Suppressor macrophage treated with lipopolysaccharide for 1 hour (primary cell): ENCODE data around the gene ASIC1.

Experiments used
- DNase-seq, 3 donors: peaks; one replicate each; pipeline ENCODE4 v3.0.0-alpha.2; 2020 to 2022

ASIC1 gene

DNA sequence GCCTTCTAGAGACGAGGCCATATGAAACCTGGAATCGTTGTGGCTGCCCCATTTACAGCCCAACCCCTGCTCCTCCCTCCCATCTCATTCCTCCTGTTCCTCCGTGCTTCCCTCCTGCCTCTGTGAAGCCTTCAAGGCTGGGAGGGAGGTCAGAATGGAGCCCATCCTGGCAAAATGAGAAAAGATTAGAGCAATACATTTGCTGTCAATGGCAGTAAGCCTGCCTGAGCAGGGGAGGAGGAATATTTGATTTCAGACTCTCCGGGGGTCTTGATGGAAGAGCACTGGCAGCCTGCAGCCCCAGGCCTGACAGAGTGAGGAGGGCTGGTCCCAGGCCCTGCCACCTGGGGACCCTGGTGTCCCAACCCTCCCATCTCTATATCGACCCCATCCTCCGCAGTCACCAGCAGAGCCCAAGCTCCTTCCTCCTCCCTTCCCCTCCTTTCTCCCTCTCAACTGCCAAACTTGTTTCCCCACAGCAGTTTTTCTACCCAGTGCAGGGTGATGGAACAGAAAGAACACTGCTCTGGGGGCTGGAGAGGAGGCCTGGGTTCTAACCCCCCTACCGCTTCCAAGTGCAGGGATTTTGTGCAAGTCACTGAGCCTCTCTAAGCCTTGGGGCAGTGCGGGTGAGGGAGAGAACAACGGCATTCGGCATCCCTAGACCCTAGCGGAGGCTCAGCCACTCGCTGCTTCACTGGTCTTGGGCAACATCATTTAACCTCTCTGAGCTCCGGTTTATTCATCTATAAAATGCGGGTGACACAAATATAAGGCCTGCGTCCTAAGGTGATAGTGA lies 16.1 kb upstream of the ASIC1 start:
- DNase-seq = no peak

DNA sequence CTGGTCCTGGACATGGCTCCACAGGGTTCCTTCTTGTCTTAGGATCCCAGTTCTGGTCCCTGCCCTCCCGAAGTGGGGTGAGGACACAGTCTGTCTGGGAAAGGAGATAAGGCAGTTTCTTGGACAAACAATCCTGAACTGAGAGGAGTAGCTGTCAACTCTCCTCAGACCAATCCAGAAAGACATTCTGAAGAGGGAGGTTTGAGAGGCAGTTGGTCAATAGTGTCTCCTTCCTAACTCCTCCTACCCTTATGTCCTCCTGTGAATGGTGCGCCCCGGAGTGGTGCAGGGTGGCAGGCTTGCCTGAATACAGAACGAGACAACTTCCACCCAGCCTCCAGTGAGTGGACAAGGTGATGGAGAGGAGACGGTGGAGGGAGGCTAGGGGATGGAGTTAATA lies 15.4 kb upstream of the ASIC1 start:
- no peak for DNase-seq

DNA sequence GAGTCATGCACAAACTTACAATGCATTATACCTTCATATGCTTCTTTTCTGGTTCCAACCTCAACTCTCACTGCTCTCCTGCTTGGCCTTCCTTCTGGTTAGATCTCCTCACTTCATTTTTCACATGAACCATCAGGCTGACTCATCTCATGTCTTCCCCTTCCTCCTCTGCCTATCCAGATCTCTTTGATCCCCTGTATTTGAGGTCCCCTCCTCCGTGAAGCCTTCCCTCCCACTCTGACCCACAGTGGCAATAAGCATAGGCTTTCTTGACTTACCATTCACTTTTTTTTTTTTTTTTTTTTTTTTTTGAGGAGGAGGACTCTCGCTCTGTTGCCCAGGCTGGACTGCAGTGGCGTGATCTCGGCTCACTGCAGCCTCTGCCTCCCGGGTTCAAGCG lies 14.7 kb upstream of the ASIC1 start:
- DNase-seq = no peak

DNA sequence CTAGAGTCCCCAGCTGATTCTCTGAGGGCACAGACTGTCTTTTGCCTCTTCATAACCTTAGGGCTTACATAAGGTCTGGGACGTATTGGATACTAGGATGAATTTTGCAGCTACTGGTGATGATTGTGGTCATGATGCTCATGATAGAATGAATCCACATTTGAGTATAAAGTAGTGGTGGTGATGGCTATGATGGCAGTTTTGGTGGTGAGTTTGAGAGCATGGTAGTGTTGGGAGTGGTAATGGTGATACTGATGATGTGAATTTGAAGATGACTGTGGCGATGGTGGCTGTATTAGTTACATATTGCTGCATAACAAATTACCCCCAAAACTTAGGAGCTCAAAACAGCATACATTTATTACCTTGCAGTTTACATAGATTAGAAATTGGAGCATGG lies 14.1 kb upstream of the ASIC1 start:
- DNase-seq = no peak

DNA sequence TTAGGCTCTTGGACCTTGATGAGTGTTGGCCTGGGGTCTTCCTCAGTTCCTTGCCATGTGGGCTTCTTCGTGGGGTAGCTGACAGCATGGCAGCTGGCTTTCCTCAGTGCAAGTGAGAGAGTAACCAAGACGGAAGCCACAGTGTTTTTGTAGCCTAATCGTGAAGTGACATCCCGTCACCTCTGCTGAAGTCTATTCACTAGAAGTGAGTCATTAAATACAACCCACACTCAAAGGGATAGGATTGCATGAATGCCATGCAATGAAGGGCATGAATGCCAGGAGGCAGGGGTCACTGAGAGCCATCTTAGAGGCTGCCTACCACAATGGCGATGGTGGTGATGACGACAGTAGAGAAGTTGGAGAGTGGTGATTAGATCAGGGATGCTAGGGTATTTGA lies 13.5 kb upstream of the ASIC1 start:
- DNase-seq = peak in 1 of 3 donors; percentile 25

DNA sequence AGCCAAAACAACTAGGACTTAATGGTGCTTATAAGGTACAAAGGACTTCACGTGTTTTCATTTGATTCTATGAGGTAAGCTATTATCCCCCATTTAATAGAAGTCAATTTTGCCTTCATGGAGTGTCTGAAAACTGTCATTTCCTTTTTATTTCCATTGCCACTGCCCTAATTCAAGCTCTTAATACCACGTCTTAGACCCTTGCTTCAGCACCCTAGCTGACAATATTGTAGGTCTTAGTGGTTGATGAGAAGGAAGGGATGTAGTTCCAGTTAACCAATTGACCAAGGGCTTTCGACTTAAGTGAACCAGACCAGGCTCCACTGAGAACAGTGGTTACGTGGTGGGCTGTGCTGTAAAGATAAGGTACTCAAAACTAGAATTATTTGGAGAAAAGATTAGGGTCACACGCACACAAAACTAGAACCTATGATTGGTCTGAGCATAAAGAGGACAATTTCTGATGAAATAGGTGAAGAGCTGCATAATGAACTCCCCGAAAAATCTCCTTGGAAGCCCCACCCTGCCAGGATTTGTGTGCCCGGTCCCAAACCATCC lies 9.6 kb upstream of the ASIC1 start:
- DNase-seq = no peak

DNA sequence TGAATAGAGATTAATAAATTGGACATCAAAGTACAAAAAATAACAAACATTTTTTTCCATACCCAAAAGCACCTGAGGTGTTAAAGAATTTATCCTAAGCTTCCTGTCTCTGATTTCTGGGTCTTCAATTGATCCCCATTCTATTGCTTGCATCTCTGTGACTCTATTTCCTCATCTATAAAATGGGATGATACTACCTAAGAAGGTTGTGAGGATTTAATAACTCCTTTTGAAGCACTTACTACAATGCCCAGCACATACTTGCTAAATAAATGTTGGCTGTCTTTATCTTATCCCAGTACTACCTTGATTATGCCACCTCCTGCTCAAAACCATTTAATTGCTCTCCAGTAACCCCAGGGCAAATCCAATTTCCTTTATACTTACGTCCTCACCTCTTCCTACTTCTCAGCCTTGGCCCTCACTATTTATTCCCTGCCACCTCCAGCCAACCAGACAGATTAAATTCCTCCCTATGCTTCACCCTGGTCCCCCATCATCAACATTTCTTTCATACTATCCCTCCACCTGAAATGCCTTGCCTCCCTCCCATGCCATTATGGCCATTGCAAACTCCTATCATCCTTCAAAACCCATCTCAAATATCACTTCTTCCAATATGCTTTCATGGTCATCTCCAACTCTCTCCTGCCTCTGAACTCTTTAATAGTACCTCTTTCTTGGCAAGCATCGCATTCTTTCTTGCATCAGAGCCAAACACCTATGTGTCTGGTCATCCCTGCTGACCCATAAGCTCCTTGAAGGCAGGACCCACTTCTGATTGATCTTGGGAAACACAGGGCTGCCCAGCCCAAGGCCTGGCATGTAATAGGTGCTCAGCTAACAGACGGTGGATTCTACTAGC lies 7.9 kb upstream of the ASIC1 start:
- DNase-seq = no peak

DNA sequence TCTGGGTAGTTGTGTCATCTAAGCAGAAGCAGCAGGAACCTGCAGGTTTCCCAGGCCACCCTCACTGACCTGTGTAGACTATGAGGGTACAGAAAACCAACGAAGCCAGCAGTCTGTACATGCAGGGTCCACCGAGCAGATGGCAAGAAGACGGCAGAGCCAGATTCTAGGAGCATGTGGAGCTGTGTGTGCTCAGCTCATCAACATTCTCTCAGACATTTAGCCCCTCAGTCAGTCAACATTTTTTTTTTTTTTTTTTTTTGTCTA lies 7.3 kb upstream of the ASIC1 start:
- no peak for DNase-seq

DNA sequence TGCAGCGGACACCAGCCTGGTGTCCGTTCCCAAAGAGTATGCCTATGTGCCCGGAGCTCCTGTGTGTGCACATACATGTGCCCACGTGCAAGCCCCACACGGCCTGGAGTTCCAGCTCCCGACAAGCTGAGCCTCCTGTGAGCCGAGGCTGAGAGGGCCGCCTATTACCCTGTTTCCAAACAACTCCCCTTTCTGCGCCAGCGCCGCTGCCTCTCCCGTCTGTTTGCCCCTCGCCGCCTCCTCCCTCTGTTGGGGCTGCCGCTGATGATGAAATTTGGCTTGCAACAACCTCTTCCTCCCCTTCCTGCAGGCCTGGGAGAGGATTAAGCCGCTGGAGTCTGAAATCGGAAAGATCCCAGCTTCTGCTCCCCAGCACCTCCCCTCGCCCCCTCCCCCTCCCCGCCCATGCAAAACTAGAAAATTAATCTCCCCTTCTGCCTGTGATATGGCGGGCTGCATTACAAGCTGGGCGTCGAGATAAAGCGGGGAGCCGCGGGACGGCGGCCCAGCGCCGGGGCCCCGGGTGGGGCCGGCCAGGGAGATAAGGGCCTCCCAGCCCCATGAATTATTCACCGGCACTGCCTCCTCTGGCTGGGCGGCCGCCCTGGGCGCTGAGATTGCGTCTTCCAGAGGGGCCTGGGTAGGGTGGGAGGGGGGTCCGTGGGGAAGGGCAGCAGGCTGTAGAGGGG lies 6.8 kb upstream of the ASIC1 start:
- peak; percentile 73 to 84 (median 80) for DNase-seq

DNA sequence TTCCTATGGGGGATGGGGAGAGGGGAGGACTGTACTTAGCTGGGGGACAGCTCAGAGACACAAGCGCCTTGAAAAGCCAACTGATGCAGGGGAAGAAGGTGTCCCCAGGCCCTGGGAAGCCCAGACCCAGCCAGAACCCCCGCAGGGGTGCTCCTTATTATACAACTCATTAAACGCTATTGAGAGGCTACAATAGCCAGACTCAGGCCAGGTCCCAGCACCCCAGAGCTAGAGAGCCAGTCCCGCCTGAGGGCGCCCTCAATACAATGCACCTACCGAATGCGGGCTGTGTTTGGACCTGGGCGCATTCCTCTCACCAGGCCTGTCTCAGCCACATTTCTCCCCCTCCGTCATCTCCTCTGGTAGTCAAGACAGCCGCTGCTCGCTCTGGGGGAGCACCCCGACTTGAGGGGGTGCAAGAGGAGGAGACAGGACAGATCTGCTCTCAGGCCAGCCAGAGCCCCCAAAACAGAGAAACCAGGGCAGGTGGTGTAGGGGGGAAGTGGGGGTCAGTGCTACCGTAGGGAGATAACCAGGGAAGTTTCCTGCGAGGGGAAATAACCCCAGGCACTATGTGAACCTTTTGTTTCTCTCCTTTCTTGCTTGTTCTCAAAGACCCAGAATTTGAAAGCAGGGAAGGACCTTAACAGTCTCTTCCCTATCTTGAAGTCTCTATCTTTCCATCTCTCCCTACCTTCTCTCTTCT lies 6.1 kb upstream of the ASIC1 start:
- no peak for DNase-seq

DNA sequence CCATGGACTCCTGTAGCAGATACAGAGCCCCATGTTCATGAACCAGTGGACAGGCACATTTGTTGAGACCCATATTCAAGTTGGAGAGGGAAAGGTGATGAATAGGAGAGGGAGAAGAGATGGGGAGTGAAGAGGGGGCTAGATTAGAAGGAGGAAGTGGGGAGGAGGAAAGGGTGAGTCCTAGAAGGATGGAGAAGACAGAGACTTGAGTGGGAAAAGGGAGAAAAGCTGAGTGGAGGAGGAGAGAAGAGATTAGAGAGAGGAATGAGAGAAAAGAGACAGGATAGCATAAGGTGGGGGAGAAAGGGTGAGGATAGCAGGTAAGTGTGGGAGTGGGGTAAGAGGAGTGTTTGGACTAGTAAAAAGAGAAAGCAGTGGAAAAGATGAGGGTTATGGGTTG lies 4.9 kb upstream of the ASIC1 start:
- no peak for DNase-seq

DNA sequence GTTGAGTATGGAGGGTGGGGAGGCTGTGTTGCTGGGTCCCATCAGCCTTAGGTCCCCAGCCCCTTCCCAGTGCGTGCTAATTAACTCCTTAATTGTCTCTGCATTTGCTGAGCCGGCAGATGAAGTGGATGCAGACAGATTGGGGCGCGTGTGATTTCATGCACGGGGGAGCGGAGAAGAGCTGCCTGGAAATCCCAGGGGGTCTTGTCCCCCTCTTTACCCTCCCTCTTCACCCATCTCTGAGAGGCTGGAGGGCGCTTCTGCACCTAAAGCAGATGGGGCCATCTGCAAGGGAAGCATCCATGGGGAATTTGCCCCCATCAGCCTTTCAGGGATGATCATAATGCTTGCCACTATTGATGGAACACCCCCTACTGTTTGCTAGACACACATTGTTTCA lies 4.4 kb upstream of the ASIC1 start:
- DNase-seq = no peak

DNA sequence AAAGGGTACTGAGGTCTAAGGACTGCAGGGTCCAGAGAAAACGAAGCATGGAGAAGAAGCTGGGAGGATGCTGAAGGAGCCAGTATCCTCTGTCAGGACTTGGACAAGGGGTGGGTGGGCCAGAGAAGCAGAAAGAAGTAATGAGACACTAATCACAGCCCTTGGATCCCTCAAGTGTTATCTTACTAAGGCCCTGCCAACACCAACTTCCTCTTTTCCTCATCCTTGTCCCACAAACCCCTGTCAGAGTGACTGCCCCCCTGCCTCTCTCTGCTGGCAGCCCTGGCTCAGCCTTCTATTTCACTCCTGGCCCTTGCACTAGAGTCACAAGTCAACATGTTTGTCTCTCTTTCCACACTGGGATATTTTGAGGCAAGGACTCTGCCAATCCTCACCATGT lies 3.8 kb upstream of the ASIC1 start:
- DNase-seq = no peak

DNA sequence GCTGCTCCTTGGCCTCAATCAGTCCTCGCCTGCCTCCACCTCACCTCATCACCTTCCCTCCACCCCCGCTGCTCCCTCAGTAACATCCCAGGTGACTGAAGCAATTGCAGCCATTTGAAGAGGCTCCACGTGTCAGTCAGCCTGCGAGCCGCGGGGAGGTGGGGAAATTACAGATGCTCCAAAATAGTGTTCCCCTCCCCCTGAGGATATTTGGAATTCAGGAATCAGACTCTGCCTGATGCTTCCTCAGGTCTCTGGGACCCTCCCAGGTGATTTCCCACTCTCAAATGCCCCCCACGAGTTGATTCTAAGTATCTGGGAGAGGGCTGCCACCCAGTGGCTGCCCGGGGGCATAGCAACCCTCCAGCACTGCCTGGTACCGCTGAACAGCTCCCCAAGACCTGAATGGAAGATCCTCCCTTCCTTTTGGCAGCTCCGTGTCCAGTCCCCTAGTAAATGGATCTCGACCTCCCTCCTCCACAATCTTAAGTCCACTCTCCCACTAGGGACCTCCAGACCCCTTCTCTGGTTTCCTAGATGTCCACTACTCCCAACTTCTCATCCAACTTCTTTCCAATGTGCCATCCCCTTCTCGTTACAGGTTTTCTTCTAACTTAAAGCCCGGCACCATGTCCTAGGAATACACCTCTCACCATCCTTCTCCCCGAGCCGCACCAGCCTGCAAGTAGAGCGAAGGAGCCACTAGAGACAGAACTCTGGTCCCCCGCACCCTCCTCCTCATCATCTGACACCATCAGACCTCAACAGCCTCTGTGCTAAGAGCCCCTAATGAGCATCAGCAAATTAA lies 1.4 kb upstream of the ASIC1 start:
- peak; percentile 50 to 80 (median 72) for DNase-seq

DNA sequence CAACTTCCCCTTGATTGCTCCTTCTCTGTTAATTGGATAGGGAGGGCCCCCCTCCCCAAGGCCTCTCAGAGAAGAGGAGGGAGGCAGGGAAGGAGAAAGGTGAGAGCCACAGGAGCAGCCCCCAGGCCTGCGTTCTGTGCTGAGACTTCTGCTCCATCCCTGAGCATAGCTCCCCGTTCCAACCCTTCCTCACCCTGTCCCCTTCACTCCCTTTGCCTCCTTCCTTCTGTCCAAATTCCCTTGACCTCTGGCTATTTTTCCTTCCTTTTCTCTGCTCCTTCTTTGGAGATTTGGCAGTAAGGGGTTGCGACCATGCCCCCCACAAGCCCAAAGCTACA lies 788 bp upstream of the ASIC1 start:
- no peak for DNase-seq

DNA sequence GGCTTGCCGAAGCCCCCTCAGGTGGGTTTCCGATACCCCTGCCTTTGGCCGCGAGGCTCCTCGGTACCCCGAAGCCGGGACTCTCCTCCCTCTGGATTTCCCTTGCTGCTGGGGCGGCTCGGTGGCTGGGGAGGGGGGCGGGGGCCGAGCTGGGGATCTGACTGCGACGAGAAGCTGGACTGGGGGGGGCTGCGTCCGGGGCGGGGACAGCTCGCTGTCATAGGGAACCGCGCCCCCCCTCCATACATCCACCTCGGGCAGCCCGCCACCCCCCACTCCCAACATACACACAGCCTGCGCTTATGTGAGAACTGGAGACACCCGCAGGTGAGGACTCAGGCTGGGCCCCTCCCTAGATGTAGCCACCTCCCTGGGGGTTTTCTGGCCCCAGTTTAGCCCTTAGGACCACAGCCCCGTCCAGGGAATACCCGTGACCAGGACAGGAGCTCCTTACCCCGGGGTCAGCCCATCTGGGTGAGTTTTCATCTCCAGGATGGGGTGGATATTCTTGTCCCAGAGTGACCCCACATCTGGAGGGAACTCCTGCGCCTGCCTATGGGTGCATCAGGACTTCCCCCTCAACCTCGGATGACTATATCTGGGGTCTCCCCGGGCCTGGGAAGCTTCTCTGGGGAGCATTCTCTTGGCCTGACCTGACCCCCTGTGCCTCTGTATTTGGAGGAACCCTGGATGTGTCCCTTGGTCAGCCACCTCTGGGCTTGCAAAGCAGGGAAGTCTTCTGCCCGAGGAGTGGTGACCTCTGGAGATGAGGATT lies 687 bp downstream of the ASIC1 start:
- DNase-seq = peak in 2 of 3 donors; percentile 51 to 55

DNA sequence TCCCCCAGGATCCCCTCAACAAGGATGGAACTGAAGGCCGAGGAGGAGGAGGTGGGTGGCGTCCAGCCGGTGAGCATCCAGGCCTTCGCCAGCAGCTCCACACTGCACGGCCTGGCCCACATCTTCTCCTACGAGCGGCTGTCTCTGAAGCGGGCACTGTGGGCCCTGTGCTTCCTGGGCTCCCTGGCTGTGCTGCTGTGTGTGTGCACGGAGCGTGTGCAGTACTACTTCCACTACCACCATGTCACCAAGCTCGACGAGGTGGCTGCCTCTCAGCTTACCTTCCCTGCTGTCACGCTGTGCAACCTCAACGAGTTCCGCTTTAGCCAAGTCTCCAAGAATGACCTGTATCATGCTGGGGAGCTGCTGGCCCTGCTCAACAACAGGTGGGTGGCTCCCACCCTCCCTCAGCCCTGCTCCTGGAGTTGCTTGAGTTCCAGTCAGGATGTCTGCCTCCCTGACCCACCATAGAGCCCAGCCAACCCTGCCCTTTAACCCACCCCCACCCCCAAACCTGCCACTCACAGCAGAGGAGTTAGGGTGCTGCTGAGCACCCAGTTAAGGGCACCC lies 1.4 kb downstream of the ASIC1 start:
- no peak for DNase-seq

DNA sequence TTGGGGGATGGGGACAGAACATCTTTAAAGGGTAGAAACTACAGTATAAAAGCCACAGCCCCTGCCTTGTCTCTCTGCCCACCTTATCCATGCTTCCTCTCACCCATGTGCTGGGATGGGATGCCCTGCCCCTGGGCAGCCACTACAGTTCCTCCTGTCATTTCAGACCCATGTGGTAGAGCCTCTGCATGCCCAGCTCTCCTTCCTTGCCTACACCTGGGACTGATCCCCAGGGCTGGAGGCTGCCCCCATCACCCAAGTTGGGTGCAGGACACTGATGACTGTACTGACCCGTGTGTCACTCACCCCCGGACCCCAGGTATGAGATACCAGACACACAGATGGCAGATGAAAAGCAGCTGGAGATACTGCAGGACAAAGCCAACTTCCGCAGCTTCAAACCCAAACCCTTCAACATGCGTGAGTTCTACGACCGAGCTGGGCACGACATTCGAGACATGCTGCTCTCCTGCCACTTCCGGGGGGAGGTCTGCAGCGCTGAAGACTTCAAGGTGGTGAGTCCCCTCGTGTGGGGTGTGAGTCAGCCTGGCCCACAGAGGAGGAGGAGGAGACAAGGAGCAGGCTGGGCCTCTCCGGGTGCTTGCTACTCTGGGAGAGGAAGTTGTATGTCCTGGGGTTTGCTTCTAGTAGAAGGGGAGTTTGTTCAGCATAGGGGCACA lies 2.2 kb downstream of the ASIC1 start:
- peak; percentile 75 to 85 (median 76) for DNase-seq

DNA sequence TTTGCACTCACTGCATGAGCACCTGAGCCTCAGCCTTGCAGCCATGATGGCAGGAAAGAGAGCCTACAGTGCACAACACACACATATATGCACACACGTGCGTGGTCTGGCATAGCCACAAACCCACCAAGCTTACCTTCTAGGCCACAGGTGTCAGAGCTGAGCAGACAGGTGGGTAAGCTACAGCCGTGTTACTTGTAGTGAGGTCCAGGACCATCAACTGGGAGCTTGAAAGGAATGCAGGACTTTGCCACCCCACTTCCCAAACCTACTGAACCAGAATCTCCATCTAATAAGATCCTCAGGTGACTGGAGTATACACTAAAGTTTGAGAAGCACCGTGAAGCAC lies 2.7 kb downstream of the ASIC1 start:
- DNase-seq = no peak

DNA sequence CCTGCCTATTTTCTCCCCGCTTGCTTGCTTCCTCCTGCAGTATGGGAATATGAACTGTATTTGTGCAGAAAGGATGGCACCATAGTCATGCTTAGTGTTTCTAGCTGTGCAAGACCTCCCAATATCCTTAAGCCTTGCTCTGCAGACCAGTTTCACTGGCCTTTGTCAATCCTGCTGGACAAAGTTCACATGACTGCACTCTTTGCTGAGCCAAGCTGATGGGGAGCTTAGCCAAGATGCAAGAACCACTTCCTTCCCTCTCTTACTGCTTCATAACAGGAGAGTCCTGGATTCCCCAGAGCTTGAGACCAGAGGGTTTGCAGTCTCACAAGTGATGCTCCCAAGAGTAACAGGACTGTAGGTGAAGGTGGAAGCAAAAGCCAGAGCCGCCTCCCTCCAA lies 3.8 kb downstream of the ASIC1 start:
- DNase-seq = peak; percentile 55 to 59 (median 59)
